H9 (cell line): ENCODE data around the gene PLXNB2. TPM values are rescaled to one million over a fixed set of nuclear protein-coding genes. Genes with fewer than 3 reads are reported as not detected.

Experiments
- DNase-seq: peaks from one replicate; pipeline ENCODE4 v3.0.0-alpha.2; 2017
- H2AFZ ChIP-seq: one replicate; pipeline ENCODE4 v1.6.1; 2013; ENCODE audit warnings: mild to moderate bottlenecking, low read length, control low read depth, moderate library complexity
- H2AK5ac ChIP-seq: 2 replicates; pipeline ENCODE4 v1.6.1; 2013; ENCODE audit warnings: low read length, control low read depth, mixed read lengths; ENCODE audit not compliant: insufficient read length
- H2BK120ac ChIP-seq: one replicate; pipeline ENCODE4 v1.6.1; 2013; ENCODE audit warnings: low read depth, mild to moderate bottlenecking, low read length, control low read depth, inconsistent platforms; ENCODE audit not compliant: poor library complexity, severe bottlenecking
- H2BK12ac ChIP-seq: 2 replicates; pipeline ENCODE4 v1.6.1; 2013; ENCODE audit warnings: low read length, control low read depth, mixed read lengths, low read depth; ENCODE audit not compliant: insufficient read length
- H2BK15ac ChIP-seq: 2 replicates; pipeline ENCODE4 v1.6.1; 2013; ENCODE audit warnings: low read depth, low read length, control low read depth
- H2BK20ac ChIP-seq: one replicate; pipeline ENCODE4 v1.6.1; 2013; ENCODE audit warnings: low read depth, mild to moderate bottlenecking, low read length, control low read depth, inconsistent platforms; ENCODE audit not compliant: poor library complexity, severe bottlenecking
- H2BK5ac ChIP-seq: 2 replicates; pipeline ENCODE4 v1.6.1; 2013; ENCODE audit warnings: low read length, control low read depth, mixed read lengths; ENCODE audit not compliant: insufficient read length
- H3K14ac ChIP-seq: 2 replicates; pipeline ENCODE4 v1.6.1; 2013; ENCODE audit warnings: low read length, control low read depth; ENCODE audit not compliant: insufficient read depth
- H3K18ac ChIP-seq: 2 replicates; pipeline ENCODE4 v1.6.1; 2013; ENCODE audit warnings: low read depth, mild to moderate bottlenecking, mixed read lengths, low read length, control low read depth; ENCODE audit not compliant: insufficient read length
- H3K23ac ChIP-seq: 2 replicates; pipeline ENCODE4 v1.6.1; 2013; ENCODE audit warnings: low read length, control low read depth, mixed read lengths, low read depth; ENCODE audit not compliant: insufficient read length
- H3K23me2 ChIP-seq: 2 replicates; pipeline ENCODE4 v1.6.1; 2013; ENCODE audit warnings: low read depth, mild to moderate bottlenecking, mixed read lengths, low read length, control low read depth; ENCODE audit not compliant: insufficient read length, poor library complexity, severe bottlenecking
- H3K27ac ChIP-seq: 2 replicates; pipeline ENCODE4 v1.5.1; 2013; ENCODE audit warnings: low read length, control low read depth, mixed read lengths, low read depth; ENCODE audit not compliant: insufficient read length
- H3K27me3 ChIP-seq: 2 replicates; pipeline ENCODE4 v1.6.1; 2013; ENCODE audit warnings: low read length, control low read depth, inconsistent platforms; ENCODE audit not compliant: insufficient read depth
- H3K4ac ChIP-seq: 2 replicates; pipeline ENCODE4 v1.6.1; 2013; ENCODE audit warnings: low read depth, mild to moderate bottlenecking, control low read depth, inconsistent platforms, low read length, moderate library complexity
- H3K4me1 ChIP-seq: 2 replicates; pipeline ENCODE4 v1.6.1; 2013; ENCODE audit warnings: low read length, control low read depth, inconsistent platforms; ENCODE audit not compliant: insufficient read depth
- H3K4me2 ChIP-seq: 2 replicates; pipeline ENCODE4 v1.6.1; 2013; ENCODE audit warnings: low read length, control low read depth, mixed read lengths; ENCODE audit not compliant: insufficient read length, insufficient read depth
- H3K56ac ChIP-seq: 2 replicates; pipeline ENCODE4 v1.6.1; 2013; ENCODE audit warnings: low read depth, mild to moderate bottlenecking, mixed read lengths, low read length, control low read depth; ENCODE audit not compliant: insufficient read length
- H3K79me1 ChIP-seq: 2 replicates; pipeline ENCODE4 v1.6.1; 2013; ENCODE audit warnings: low read depth, mild to moderate bottlenecking, moderate library complexity, low read length, control low read depth, inconsistent platforms; ENCODE audit not compliant: insufficient read depth, poor library complexity, severe bottlenecking
- H3K79me2 ChIP-seq: 2 replicates; pipeline ENCODE4 v1.6.1; 2013; ENCODE audit warnings: low read length, control low read depth, inconsistent platforms; ENCODE audit not compliant: insufficient read depth
- H3K9ac ChIP-seq: 2 replicates; pipeline ENCODE4 v1.6.1; 2013; ENCODE audit warnings: low read length, control low read depth, mixed read lengths; ENCODE audit not compliant: insufficient read length; ENCODE audit errors: extremely low read depth
- H3K9me3 ChIP-seq: one replicate; pipeline ENCODE4 v1.6.1; 2013; ENCODE audit warnings: low read depth, low read length, inconsistent platforms; ENCODE audit not compliant: control insufficient read depth
- H3T11ph ChIP-seq: one replicate; pipeline ENCODE4 v1.6.1; 2013; ENCODE audit warnings: mild to moderate bottlenecking, low read length, control low read depth, inconsistent platforms
- H4K20me1 ChIP-seq: one replicate; pipeline ENCODE4 v1.6.1; 2013; ENCODE audit not compliant: control insufficient read depth, insufficient read length, insufficient read depth
- H4K5ac ChIP-seq: 2 replicates; pipeline ENCODE4 v1.6.1; 2013; ENCODE audit warnings: low read depth, mild to moderate bottlenecking, mixed read lengths, low read length, control low read depth; ENCODE audit not compliant: insufficient read length
- H4K8ac ChIP-seq: replicated peaks from 2 replicates; pipeline ENCODE4 v1.6.1; 2013; ENCODE audit warnings: low read length, control low read depth, mixed read lengths, low read depth; ENCODE audit not compliant: insufficient read length
- H4K91ac ChIP-seq: 2 replicates; pipeline ENCODE4 v1.6.1; 2013; ENCODE audit warnings: low read depth, mild to moderate bottlenecking, moderate library complexity, mixed read lengths, low read length, control low read depth; ENCODE audit not compliant: insufficient read length
- H3K27ac Mint-ChIP-seq, 3 experiments: 2 replicates in 2 of 3; 3 replicates in 1 of 3; pipeline ENCODE4 v1.8.0; 2020 to 2021; ENCODE audit warnings: mixed read lengths in 3 of 3, mild to moderate bottlenecking in 1 of 3, moderate library complexity in 1 of 3
- H3K27me3 Mint-ChIP-seq: 2 replicates; pipeline ENCODE4 v1.8.0; 2021; ENCODE audit warnings: low read depth, mild to moderate bottlenecking, moderate library complexity, mixed read lengths
- H3K36me3 Mint-ChIP-seq, 3 experiments: 2 replicates in 2 of 3; 3 replicates in 1 of 3; pipeline ENCODE4 v1.8.0; 2020 to 2021; ENCODE audit warnings: low read depth in 3 of 3, mixed read lengths in 3 of 3; ENCODE audit not compliant: insufficient read depth in 1 of 3
- H3K4me1 Mint-ChIP-seq, 2 experiments: 2 replicates each; pipeline ENCODE4 v1.8.0; 2020; ENCODE audit warnings: mixed read lengths in 2 of 2
- H3K4me3 Mint-ChIP-seq, 2 experiments: 2 replicates in 1 of 2; 3 replicates in 1 of 2; pipeline ENCODE4 v1.8.0; 2020 to 2021; ENCODE audit warnings: mild to moderate bottlenecking in 2 of 2, mixed read lengths in 2 of 2, moderate library complexity in 1 of 2
- H3K9me3 Mint-ChIP-seq, 2 experiments: 2 replicates in 1 of 2; 3 replicates in 1 of 2; pipeline ENCODE4 v1.8.0; 2020; ENCODE audit warnings: mild to moderate bottlenecking in 2 of 2, mixed read lengths in 2 of 2, moderate library complexity in 1 of 2
- CTCF ChIP-seq: fragments of 200-600 bp; sonication (generic); conservative IDR thresholded peaks from 3 replicates; pipeline ENCODE4 v1.8.0; 2021; ENCODE audit warnings: antibody characterized with exemption, mild to moderate bottlenecking
- WGBS: extraction: QIAGEN DNeasy Blood & Tissue Kit; methylation state at CpG from one replicate; pipeline ENCODE4 v1.1.7; 2013; ENCODE audit warnings: missing lambda C conversion rate, low lambda C conversion rate, mixed read lengths; ENCODE audit not compliant: insufficient read length; ENCODE audit errors: extremely low coverage; 5-methylcytosine and 5-hydroxymethylcytosine counted together
- total RNA-seq: library from RNA; stranded (reverse); gene quantifications from 2 replicates; pipeline ENCODE4 v1.2.1, GENCODE V29; 2021

Gene PLXNB2
- total RNA-seq, 1 experiment from 2014 or later, result 87.6 TPM

DNA sequence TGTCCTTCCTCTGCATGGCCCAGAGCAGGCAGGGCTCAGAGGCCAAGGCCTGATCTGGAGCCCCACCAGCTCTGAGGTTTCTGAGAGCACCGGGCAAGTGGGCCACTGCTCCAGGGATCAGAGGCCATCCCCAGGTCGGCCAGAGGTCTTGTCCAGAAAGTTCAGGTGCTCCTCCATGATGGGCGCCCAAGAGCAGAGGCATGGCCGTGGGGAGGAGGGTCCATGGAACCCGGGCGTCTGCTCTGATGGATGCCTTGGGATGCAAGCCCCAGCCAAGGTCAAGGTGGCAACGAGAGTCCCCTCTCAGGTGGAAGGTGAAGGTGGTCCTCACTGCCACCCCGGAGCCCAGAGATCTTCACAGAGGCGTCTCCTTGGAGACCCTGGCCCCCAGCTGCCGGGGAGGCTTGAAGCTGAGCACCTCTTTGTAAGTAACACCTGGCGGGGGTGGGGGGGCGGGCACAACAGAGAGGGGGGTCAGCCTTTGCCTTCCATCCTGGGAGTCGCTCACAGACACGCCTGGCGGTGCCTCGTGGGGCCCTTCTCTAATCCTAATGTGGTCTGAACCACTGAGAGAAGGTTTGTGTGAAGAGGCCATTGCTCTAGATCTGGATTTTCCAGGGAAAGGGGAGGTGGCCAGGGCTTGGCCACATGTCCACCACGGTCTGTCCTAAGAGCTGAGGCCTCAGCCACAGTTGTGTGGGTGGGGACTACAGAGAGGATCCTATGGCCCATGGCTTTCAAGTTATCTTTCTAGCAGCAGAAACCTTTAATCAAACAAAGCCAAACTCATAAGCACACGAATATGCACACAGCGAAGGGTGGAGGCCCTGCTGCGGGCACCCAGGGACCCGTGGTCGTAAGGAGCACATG, 54.2 kb downstream of the PLXNB2 start:
- Histone ChIP-seq H2AFZ (no peak overlapping the region), H3K4ac (no peak overlapping the region), H3T11ph (no peak overlapping the region), H2BK120ac (no peak overlapping the region), H2BK12ac (no peak overlapping the region), H3K4me2 (no peak overlapping the region), H3K79me2 (no peaks in the 10 kb centered on the region), H2BK20ac (no peak overlapping the region), H3K27me3 (no peaks in the 10 kb centered on the region), H2AK5ac (no peak overlapping the region), H3K4me1 (no peaks in the 10 kb centered on the region), H4K20me1 (no peaks in the 10 kb centered on the region), H3K79me1 (no peaks in the 10 kb centered on the region), H3K23ac (no peak overlapping the region), H2BK15ac (no peak overlapping the region), H3K56ac (no peak overlapping the region), H3K23me2 (peaks cover 15% of the 10 kb centered on the region), H4K8ac (no peak overlapping the region), H3K9ac (no peak overlapping the region), H3K14ac (no peak overlapping the region), H4K5ac (no peak overlapping the region), H4K91ac (no peak overlapping the region), H2BK5ac (no peak overlapping the region), H3K27ac (no peak overlapping the region), H3K9me3 (no peaks in the 10 kb centered on the region), H3K18ac (no peak overlapping the region)
- H3K36me3 Mint-ChIP-seq, result peaks cover 0 to 3% (median 0%) of the 10 kb centered on the region in 3 experiments; a peak in 2 of 7 replicates
- no peak overlapping the region for H3K27ac Mint-ChIP-seq
- no peak for TF ChIP-seq CTCF
- DNase-seq, result no peak
- peaks cover 2% of the 10 kb centered on the region; the same call in 1 of the 2 replicates for H3K27me3 Mint-ChIP-seq
- H3K4me1 Mint-ChIP-seq, result peaks cover 3 to 6% of the 10 kb centered on the region in 2 experiments
- H3K4me3 Mint-ChIP-seq, result no peak overlapping the region
- H3K9me3 Mint-ChIP-seq, result no peaks in the 10 kb centered on the region; a peak in 1 of 5 replicates
- no CpG with 5 or more reads among the region's 22 CpGs for WGBS
